ENCODE results near the gene PARP4. TPM values are rescaled to one million over a fixed set of nuclear protein-coding genes. Genes with fewer than 3 reads are reported as not detected.

The PARP4 gene
- total RNA-seq = 58.1 and 59.3 TPM in 2 replicates

DNA sequence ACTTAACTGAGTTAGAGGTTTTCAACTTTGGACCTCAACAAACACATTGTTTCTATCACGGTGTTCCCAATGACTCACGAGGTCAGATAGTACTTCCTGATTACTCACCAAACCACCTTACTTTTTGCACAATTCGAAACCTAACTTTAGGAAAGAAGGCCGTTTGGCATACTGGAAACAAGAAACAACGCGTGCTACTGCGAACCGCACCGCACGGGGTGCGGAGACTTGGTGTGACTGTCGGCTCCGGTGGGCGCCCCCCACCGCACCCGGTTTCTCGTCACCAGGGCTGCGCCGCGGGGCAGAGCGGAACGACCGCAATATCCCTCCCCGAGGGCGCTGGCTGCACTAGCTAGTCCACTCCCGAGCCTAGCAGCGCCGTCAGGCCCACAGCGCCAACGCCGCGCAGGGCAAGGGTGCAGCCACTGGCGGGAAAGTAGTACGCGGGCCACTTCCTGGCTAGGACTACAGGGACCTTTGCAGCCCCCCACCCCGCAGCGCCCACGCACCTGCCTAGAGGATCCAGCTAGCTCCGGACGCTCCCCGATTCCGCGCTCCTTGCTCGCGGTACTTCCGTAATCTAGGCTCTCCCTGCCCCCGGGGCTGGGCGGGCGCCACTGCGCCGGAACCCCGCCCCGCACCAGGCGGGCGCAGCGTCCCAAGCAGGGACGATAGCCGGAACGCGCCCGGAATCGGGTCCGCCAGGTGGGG, at the start of gene PARP4:
Gene PARP4 (minus strand): TSS at position 582 of the 711 bp plus-strand sequence. CDS start 9,002 bp downstream, outside the sequence.

Other genes starting within 250 kb of the PARP4 start
- gene C1QTNF9, start 203.2 kb downstream of the PARP4 start, total RNA-seq = not detected in 2 replicates
- 0.12 and 0.32 TPM in 2 replicates for gene ATP12A, start 167.6 kb upstream of the PARP4 start, total RNA-seq